TTC549 (cell line): Measurements from ENCODE around the gene MUC6.

Source experiments
- FAIRE-seq: peaks from 2 replicates; lab custom pipeline; 2012; peaks lifted over from hg19 to GRCh38; lab: Jason Lieb, UNC

The MUC6 gene

DNA sequence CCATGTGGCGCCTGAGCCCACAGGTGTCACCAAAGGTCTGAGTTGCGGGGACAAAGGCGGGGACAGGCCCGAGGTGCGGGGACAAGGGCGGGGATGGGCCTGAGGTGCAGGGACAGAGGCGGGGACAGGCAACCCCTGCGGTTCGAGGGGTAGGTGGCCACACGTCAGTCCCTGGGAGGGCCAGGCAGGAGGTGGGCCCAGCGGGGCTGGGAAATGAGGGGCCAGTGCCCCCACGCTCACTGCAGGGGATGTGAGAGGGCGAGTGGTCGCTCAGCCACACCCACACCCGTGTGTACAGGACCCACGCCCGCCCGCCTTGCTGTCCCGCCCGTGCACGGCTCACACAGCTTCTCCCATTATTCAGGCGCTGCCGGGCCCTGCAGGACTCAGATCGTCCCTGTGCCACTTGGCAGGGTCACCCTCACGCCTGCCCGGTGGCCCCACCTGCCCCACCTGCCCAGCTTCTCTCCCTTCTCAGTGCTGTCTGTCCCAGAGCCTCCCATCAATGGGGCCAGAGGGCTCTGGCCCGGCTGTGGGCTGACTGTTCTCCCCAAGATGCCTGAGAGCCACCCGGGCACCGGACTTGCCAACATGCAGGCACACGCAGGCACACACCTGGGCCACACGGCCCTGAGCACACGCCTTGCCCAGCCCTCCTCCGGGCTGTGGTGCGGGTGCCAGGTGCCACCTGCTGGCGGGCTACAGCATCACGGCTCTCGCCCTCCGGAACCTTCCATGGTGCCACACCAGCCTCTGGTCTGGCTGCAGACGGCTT is 14.2 kb upstream of the MUC6 start:
- FAIRE-seq = no peak

DNA sequence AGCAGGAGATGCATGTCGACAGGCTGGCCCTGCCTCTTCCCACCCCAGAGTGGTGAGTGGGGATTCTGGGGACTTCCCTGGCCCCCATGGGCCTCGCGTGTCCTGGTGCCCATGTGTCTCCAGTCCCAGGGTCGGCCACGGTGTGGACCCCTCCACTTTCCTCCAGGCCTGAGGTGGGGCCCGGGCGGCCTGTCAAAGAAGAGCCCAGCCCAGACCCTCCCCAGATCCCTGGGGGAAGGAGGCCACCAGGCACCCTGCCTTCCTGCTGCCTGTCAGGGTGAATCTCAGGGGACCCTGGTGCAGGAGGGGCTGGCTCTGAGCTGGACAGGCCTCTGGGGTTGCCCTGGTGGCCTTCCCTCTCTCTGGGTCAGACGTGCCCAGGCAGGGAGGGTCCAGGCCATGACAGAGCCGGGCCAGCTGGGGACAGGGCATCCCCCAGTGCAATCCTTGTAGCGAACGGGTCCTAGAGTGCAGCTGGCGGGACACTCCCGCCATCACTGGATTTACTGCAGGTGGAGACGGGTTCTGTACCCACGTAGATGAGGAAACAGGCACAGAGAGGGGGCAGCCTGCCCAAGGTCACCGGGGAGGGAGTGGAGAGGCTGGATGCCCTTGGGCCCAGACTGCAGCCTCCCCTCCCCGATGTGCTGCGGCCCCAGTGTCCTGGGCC is 13.5 kb upstream of the MUC6 start:
- no peak for FAIRE-seq

DNA sequence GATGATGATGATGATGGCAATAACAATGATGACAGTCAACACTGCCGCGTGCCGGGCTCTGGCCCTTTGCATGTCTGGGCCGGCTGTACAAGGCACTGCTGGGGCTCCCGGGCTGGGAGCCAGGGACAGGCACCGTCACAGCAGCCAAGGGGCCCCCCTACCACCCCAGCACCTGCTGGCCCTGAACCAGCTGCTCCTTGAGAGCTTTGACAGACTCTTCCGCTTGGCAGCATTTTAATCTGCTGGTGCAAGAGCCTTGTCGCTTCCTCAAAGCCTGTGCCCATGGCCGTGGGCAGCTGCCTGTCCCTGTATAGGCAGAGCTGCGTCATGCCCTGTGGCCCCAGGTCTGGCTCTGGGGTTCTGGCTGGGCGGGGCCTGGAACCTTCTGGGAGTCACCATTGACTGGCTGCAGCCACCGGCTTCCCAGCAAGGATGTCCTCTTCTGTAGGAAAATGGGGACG is 12.9 kb upstream of the MUC6 start:
- FAIRE-seq = no peak

DNA sequence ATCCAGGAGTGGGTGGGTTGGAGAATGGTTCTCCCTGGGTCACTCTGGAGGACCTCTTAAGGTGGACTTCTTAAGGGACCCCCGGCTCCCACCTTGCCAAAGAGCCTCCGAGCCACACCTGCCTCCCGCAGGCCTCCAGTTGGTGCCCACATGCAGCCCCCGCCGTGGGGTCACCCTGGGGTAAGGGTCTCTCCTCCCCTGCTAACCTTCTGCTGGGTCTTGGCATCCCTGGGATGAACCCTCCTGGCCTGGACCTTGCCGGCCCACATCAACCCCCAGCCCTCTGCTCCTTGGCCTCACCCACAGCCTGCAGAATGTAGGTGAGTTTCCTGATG is 12.5 kb upstream of the MUC6 start:
- FAIRE-seq = no peak

DNA sequence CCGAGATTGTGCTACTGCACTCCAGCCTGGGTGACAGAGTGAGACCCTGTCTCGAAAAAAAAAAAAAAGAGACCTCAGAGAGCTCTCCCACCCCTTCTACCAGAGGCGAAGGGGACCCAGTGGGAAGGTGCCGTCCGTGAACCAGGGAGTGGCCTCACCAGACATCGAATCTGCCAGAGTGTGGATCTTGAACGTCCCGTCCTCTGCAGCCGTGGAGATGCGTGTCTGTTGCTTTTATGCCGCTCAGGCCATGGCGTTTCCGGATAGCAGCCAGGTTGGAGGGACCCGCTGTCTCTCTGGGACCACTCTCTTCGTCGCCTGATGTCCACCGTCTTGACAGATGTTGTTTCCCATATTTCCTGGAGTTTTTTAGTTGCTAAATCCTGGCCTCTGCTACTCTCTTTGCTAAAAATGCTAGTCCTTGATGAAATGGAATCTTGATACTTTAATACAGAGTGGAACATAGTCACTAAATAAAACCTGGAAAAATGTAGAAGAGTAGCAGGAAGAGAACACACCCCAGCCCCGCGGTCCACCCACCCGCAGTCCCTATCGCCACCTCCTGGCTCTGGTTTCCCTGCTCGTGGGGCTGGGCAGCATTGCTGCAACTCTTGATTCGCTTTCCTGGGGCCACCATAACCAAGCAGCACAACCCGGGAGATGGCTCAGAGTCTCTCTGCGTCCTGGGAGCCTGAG is 12.0 kb upstream of the MUC6 start:
- FAIRE-seq = no peak

DNA sequence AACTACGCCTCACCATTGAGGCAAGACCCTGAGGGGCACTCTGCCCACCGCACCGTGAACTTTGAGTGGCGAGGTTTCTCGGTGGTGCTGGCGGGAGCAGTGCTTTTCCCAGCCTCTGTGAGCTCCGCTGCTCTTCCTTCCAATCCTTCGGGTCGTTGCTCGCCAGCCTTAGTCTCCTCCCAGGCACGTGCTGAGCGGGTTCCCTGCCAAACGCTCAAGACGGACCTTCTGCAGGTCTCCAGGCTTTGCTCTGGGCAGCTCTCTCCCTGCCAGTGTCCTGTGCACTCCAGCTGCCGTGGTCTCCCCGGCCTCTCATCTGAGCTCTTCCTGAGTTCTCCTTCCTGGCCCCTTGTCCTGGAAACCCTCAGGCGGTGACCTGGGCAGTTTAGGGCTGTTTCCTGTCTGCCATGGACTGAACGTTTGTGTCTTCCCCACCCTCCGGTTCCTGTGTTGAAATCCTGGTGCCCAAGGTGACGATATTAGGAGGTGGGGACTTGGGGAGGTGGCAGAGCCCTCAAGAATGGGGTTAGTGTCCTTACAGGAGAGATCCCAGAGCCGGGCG is 11.2 kb upstream of the MUC6 start:
- no peak for FAIRE-seq

DNA sequence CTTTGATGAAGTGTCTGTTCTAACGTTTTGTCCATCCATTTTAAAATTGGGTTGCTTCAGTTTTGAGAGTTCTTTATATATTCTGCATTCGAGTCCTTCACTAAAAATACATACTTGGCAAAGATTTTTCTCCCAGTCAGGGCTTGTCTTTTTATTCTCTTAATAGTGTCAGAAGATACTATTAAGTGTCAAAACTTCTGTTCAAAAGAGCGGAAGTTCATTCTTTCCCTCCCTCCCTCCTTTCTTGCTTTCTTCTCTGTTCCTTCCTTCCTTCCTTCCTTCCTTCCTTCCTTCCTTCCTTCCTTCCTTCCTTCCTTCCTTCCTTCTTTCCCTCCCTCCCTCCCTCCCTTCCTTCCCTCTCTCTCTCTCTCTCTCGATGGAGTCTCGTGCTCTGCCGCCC is 7.6 kb upstream of the MUC6 start:
- FAIRE-seq = no peak

DNA sequence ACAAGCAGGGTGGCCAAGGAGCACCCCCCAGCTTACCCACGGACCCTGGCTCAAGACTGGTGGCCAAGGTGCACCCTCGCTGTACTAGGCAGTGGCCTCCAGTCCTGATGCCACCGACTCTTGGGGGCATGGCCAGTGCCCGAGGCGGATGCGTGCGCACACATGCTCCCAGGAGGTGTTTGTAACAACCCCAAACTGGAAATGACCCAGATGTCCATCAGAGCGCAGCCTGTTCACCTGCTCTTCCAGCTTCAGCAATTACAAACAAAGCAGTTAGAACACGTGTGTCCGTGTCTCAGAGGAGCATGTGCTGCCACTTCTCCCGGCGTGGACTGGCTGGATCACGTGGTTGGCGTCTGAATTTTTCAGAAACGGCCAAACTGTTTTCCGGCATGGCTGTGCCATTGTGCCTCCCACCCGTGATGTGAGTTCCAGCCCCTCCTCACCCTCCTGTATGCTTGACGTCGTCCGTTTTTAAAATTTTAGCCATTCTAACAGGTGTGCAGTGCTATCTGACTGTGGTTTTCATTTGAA is 7.1 kb upstream of the MUC6 start:
- no peak for FAIRE-seq

DNA sequence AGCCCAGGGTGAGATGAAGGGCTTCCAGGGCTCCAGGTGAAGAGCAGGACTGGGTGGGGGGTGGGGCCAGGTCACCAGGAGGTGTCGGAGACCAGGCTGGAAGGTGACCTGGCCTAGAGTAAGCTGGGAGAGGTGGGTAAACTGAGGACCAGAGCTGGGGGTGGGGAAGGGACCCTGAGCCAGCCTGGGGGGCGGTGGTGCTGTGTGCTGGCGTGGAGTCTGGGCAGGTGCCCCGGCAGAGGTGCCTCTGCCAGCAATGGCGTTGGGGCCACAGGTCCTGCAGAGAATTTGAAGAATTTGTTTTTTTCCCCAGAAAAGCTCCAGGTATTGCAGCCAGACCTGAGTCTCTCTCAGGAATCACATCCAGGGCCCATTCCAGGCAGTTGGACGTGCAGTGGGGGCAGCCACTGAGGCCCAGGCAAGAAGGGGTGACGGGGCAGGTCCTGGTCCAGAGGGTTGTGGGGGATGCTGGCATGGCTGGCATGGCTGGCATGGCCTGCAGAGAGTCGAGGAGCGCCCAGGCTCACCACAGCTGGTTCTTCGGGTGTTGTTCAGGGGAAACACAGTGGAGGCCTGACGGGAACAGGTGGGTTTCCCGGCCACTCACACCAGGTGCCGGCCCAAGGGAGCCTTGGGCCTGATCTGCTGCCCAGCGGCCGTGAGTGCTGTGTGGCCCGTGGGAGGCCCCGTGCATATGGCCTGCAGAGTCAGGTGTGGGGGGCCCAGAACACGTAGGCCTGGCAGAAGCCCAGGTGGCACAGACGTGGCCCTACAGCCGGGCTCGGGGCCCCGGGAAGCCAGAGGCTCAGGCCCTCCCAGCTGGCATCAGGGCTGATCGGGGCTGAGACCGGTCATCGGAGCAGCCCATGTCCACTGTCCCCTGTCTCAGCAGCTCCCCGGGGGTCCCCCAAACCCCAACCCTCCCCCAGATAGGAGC is 6.4 kb upstream of the MUC6 start:
- FAIRE-seq = no peak

DNA sequence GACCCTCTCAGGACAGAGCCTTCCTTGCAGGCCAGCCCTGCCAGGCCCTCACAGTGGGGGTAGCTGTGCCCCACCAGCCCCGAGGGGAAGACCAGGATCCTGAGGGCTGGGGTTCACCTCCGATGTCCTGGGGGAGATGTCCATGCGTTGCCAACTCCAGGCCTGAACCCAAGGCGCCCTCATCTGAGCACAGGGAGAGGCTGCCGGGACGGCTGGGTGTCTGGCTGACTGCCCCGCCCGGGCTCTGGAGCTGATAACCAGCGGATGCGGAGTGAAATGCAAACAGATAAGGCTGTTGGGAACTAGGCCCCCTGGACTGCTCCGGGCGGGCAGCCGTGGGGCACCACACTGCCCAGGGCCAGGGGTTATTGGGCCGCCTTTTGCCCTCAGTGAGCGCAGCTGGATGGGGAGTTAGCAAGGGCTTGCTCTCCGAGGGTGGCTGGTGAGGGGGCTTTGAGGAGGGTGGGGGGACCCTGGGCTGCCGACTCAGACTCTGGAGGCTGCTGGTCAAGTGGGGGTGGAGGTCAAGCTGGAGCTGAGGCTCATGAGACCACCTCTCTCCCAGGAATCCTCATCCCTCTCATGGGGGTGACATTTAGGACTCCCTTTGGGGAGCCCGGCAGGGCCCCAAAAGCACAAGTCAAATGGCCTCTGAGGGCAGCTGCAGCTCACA is 5.6 kb upstream of the MUC6 start:
- no peak for FAIRE-seq

DNA sequence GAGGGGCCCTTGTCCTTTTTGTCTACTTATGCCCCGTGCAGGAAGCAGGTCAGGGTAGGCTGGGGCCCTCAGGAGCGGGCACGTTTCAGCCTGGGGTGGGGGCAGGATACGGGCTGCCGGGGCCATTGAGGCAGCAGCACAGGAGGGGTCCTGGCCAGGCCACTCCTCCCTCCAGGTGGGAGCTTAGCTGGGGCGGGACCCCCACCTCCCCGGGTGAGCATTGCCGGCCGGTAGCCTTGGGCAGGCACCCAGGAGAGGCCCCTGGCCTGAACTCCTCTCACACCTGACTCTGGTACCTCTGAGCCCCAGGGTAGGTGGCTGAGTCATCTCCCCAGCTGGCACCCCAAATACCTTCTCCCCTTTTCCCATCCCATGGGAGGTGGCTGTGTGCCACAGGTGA is 5.0 kb upstream of the MUC6 start:
- FAIRE-seq = no peak

DNA sequence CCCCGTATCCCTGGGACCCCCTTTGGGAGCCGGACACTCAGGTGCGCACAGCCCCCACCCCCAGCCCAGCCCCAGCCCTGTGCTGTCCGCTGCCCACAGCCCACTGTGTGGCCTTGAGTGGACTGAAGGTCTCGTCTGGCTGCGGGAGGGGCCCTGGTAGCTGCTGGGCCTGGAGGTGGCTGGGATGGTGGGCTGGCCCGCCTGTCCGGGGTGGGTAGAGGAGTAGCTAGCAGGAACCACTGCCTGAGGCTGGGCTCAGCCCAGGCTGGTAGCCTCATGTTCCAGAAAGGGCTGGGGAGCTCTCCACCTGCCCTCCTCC is 4.6 kb upstream of the MUC6 start:
- no peak for FAIRE-seq

DNA sequence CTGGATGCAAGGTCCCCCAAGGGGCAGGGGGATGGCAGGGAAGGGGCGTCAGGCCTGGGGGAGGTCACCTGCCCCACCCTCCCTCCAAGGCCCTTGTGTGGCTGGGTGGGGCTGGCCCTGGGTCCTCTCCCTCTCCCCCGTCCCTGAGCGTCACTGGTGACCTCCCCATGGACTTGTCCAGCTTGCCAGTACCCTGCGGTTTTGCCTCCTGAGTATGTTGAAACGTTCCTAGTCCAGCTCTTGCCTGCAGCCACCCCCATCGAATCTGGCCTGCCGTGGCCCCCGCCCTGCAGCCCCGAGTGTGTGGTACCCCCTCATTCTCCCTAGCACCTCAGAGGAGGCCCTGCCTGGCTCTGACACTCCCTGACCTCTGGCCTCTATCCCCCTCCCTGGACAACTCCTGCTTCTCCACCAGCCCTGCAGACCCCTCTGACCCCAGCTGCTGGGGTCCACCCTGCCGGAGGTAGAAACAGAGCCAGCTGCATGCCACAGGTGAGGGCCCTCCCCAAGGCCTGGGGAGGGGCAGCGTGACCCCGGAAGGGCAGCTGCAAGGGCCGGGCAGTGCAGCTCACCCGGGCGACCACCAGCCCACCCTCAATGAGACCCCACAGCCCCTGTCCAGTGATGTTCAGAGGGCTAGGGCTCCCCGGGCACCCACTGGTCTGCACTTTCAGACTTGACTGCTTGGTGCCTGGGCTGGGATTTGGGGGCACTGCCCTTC is 4.1 kb upstream of the MUC6 start:
- FAIRE-seq = no peak

DNA sequence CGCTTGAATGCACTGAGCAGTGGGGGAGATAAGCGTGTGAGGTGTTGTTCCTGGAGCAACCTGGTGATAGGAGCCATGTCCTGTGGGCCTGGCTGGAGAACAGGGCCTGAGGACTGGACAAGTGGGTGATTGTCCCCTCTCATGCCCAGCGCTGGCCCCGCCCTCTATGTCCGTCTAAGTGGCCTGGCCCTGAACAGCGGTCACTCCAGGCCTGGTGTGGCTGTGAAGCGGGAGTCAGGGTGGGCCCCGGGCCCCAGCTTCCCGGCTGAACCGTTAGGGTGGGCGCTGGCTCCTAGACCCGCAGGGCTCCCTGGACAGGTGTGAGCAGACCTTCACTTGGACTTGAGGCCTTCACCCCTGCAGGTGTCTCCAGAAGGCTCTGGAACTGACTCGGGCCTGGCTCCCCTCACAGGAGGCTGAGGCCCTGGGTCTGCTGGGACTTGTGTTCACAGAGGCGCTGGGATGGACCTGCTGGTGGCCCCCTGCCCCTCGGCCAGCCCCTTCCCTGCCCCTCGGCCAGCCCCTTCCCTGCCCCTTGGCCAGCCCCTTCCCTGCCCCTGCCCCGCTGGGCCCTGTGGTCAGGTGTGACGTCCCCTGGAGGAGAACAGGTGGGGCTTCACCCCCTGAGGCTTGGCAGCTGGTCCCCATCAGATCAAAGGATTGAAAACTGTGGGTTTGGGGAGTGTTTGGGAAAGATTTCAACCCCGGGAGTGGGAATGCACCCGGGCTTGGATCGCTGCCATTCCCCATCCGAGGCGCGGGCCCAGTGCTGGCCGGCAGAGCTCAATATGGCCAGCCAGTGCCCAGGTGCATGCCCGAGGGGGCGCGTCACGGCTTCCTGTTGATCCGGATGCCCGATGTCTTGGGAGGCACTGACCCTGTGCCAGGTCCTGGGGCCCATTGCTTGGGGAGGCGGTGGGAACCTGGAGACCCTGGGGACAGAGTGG is 3.2 kb upstream of the MUC6 start:
- FAIRE-seq = no peak

DNA sequence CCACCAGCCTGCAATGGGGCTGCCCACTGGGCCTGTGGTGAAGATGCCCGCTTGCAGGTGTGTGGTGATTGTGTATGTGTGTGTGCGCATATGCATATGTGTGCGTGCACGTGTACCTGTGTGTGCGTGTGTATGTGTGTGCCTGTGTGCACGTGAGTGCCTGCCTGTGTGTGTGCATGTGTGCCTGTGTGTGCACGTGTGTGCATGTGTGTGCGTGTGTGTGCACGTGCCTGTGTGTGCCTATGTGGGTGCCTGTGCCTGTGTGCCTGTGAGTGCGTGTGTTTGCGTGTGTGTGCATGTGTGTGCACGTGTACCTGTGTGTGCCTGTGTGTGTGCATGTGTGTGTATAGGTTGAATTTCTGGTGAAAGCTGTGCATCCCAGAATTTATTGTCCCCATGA is 2.4 kb upstream of the MUC6 start:
- no peak for FAIRE-seq

DNA sequence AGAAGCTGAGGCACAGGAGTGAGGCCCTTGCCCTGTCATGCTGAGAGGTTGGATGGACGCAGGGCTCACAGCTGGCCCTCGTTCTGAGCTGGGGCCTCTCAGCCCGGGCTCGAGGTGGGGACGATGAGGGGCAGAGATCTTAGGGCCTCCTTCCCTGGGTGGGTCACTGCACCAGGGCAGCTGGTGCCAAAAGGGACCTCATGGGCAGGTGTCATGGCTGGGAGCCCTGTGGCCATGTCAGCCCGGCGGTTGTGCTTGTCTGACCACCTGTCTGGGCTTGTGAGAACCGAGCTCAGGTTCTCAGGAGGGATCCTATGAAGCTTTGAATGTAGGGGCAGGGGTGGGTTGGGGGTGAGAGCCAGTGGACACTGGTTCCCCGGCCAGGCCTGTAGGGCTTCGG is 1.8 kb upstream of the MUC6 start:
- FAIRE-seq = no peak

DNA sequence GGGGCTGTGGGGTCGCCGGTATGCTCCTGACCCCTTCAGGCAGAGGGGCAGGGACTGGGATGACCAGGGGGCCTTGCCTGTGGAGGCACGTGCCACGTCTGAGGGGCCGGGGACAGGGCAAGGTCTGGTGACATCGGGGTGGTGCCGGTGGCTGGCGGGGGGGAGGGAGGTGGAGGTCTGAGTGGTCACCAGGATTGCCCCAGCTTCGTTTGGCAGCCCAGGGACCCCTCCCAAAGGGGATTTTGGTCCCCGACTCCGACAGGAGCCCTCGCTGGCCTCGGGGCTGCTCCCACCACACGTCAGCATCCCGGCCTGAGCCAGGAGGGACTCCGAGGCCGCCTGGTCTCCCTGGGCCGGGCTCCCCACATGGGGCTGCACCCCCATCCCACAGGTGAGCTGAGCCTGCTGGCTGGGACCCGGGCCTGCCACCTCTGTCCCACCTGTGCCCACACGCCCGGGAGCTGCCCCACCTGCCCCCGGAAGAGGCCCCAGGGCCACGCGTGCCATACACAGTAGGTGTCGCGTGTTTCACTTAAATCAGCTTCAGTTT is 1.1 kb upstream of the MUC6 start:
- no peak for FAIRE-seq

DNA sequence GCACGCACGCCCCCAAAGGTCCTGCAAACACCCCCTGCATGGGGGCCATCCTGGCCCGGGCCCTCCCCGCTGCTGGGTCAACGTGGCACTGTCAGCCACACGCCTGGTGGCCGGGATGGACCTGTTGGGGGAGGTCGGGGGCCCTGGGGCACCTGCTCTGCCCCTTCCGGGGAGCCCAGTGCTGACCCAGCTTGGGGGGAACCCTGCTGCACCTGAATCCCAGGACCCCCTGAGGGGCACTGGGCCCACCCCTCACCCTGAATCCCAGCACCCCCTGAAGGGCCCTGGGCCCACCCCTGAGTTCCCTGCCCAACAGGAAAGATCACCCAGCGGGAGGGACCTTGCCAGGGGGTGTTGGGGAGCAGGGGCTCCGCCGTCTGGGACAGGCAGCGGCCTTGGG is 413 bp upstream of the MUC6 start:
- no peak for FAIRE-seq

DNA sequence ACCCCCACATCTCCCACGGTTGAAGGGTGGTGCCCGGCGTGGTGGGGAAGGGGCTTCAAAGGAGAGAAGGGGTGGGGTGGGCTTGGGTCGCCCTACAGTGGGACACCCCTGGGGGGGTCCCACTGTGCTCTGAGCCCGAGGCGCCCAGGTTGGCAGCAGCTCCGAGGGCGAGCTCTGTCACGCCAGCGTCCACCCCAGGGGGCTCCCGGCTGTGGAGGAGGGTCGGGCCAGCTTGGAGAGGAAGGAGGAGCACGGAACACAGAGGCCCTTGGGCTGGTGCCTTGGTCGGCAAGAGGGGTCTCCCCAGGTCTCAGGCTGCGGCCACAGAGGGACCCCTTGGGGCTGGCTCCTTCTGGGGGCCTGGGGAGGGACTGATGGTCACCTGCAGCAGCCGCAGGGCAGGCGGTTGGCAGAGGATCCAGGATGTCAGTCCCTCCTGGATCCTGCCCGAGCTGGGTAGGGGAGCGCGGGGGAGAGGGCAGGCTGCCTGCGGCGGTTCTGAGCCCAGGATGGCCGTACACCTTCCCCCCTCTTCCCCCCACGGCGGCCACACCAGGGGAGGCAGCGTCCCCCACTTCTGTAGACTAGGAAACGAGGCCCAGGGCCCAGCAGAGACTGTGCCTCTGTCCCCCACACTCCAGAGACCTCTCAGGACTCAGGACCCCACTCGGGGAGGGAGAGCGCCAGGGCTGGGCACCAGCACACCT is 788 bp downstream of the MUC6 start:
- no peak for FAIRE-seq
